ENCODE measurements around the gene STAT5B.

DNA sequence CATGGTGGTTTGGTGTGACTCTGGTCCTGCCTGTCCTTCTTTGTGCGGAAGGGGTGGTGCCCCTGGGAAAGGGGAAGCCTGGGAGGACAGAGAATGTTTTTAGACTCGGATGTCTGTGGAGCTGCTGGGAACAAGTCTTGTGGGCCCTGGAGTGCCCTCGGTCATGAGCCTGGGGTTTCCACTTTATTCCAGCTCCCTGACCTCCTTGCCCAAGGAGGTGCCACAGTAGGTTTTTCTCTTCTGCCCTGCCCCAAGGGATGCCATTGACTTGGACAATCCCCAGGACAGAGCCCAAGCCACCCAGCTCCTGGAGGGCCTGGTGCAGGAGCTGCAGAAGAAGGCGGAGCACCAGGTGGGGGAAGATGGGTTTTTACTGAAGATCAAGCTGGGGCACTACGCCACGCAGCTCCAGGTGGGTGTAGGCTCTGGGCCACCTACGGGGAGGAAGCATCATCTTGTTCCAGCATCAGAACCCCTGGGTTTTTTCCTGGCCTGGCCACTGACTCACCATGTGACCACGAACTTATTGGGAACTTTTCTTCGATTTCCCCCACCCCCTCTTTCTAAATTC is 13.5 kb upstream of the STAT5B start:
- TF ChIP-seq CTCF (IDR thresholded peaks at IDR 0.05; ENCODE audit: insufficient read depth, low read depth, low read length): no peak
- no peak for TF ChIP-seq EZH2 (IDR thresholded peaks at IDR 0.05; ENCODE audit: insufficient read depth, low read length)

Data from astrocyte (in vitro differentiated cells and primary cell).